ENCODE data around the gene CBX1. TPM values are rescaled to one million over a fixed set of nuclear protein-coding genes. Genes with fewer than 3 reads are reported as not detected.

The CBX1 gene
- total RNA-seq, 1 donor from 2014 or later, result 43.5 TPM

DNA sequence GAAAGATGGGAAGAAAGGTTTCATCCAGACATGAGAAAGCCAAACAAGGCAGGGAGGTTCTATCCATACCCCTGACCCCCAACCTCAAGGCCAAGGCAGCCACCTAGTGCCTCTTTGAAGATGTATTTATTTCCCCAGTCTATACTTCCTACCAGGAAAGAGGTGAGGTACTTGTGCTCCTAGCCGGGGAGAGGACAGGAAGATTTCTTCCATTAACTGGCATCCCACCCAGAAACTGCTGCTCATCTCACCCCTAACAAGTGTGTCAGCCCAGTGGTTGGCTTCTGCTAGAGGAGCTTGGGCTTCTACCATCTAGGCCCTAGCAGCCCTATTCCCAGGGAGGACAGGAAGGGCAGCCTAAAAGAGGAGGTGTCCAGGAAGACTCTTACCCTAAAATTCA lies 72.5 kb downstream of the CBX1 start:
- Histone ChIP-seq H3K27me3 (no peaks in the 10 kb centered on the region), H3K9me3 (no peaks in the 10 kb centered on the region), H3K27ac (no peak overlapping the region), H3K4me1 (peaks cover 31% of the 10 kb centered on the region), H3K36me3 (no peaks in the 10 kb centered on the region), H3K4me3 (no peak overlapping the region)
- TF ChIP-seq, protein P1, sequence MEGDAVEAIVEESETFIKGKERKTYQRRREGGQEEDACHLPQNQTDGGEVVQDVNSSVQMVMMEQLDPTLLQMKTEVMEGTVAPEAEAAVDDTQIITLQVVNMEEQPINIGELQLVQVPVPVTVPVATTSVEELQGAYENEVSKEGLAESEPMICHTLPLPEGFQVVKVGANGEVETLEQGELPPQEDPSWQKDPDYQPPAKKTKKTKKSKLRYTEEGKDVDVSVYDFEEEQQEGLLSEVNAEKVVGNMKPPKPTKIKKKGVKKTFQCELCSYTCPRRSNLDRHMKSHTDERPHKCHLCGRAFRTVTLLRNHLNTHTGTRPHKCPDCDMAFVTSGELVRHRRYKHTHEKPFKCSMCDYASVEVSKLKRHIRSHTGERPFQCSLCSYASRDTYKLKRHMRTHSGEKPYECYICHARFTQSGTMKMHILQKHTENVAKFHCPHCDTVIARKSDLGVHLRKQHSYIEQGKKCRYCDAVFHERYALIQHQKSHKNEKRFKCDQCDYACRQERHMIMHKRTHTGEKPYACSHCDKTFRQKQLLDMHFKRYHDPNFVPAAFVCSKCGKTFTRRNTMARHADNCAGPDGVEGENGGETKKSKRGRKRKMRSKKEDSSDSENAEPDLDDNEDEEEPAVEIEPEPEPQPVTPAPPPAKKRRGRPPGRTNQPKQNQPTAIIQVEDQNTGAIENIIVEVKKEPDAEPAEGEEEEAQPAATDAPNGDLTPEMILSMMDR (IDR thresholded peaks at IDR 0.05), result no peak
- TF ChIP-seq POLR2A (IDR thresholded peaks at IDR 0.05) (no peak), POLR2AphosphoS5 (IDR thresholded peaks at IDR 0.05; ENCODE audit: insufficient read depth in 1 of 2, low read depth in 1 of 2) (no peak)
- DNase-seq (ENCODE audit: extremely low spot score in 2 of 2), result no peak
- intact Hi-C loops (cut with DNase I), result loop anchor here (10.0 kb wide), 2 partner anchors 84 to 566 kb away; partner anchors contain the start of genes HOXB3, HOXB5 and PNPO

DNA sequence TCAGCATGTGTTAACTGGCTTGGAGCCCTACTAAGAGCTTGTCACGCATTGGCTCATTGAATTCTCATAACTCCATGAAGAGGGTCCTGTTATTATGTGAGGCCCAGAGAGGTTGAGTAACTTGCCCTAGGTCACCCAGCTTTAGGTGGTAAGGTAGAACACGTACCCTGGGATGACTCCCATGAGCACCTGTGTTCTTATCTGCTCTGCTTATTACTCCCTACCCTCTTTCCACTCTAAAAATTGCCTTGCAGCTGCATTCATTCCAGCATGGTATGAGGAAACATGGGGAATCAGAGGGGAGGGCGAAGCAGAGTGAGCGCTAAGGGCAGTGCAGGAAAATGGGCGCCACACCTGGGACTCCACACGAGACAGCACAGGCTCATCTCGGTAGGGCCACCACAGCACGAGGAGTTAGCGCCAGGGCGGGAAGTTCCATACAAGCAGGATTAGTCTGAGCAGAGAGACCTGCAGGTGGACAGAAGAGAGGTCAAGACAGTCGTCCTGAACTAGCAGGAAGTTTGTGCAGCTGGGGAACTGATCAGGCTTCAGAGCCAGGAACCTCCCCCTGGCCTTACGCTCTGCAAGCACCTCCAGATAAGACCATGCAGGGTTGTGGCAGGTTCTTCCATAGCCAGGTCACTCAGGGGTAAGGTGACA lies 73.8 kb downstream of the CBX1 start:
- no peak overlapping the region for H3K27ac ChIP-seq
- H3K36me3 ChIP-seq, result no peaks in the 10 kb centered on the region
- H3K4me1 ChIP-seq, result peaks cover 38% of the 10 kb centered on the region
- no peak overlapping the region for H3K4me3 ChIP-seq
- H3K9me3 ChIP-seq, result no peaks in the 10 kb centered on the region
- intact Hi-C loops (cut with DNase I), result loop anchor here (2.0 to 10.0 kb wide), 3 partner anchors 45 to 567 kb away; partner anchors contain the start of genes HOXB3, HOXB5 and PNPO
- no peak for DNase-seq (ENCODE audit: extremely low spot score in 2 of 2)
- TF ChIP-seq, protein P1 (IDR thresholded peaks at IDR 0.05), result no peak
- TF ChIP-seq POLR2AphosphoS5 (IDR thresholded peaks at IDR 0.05; ENCODE audit: insufficient read depth in 1 of 2, low read depth in 1 of 2) (no peak), POLR2A (IDR thresholded peaks at IDR 0.05) (no peak)
- no peaks in the 10 kb centered on the region for H3K27me3 ChIP-seq

DNA sequence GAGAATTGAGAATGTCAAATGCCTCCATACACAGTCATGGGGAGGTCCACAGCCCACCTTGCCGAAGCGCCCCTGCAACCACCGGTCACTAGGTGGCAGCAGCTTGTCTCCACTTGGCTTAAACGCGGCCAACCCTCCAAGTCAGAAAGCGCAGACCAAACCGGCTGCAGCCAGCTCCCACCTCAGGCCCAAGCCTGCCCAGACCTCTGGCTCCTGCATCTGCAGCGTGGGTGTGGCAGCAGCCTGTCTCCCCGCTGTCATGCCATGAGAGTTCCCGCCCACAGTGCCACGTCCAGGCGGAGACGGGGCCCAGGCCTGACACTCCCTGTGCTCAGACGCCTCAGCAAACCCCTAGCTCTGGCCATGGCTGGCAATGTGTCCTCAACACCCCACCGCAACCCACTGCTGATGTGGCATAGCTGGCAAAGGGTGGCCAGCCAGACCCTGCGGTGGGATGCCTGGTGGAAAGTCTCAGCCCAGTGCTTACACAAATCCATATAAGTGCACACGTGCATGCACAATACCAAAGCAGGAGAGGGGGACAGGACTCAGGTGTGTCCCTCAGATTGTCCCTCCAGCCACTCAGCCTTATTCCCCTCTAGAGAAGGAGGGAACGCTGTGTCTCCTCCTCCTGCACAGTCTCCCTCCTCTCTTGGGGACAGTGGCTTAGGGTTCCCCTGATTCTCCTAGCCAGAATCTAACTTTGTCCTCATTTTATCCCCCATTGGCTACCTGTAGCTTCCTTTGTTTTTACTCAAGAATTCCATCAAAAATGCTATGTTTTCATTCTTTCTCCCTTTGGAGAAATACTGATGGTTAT lies 74.6 kb downstream of the CBX1 start:
- intact Hi-C loops (cut with DNase I), result loop anchor here (2.0 to 10.0 kb wide), 3 partner anchors 46 to 568 kb away; partner anchors contain the start of genes HOXB3, HOXB5 and PNPO
- DNase-seq (ENCODE audit: extremely low spot score in 2 of 2), result peak in 1 of 2 donors; percentile 92
- Histone ChIP-seq H3K4me3 (peak overlapping the region in 1 of 2 donors; percentile 61), H3K4me1 (peaks cover 38% of the 10 kb centered on the region), H3K9me3 (no peaks in the 10 kb centered on the region), H3K27me3 (no peaks in the 10 kb centered on the region), H3K36me3 (no peaks in the 10 kb centered on the region), H3K27ac (peak overlapping the region; percentile 77)
- TF ChIP-seq POLR2A (IDR thresholded peaks at IDR 0.05) (no peak), POLR2AphosphoS5 (IDR thresholded peaks at IDR 0.05; ENCODE audit: insufficient read depth in 1 of 2, low read depth in 1 of 2) (peak; percentile 42 to 73)
- TF ChIP-seq, protein P1 (IDR thresholded peaks at IDR 0.05), result peak; percentile 90 to 92 (median 91)

DNA sequence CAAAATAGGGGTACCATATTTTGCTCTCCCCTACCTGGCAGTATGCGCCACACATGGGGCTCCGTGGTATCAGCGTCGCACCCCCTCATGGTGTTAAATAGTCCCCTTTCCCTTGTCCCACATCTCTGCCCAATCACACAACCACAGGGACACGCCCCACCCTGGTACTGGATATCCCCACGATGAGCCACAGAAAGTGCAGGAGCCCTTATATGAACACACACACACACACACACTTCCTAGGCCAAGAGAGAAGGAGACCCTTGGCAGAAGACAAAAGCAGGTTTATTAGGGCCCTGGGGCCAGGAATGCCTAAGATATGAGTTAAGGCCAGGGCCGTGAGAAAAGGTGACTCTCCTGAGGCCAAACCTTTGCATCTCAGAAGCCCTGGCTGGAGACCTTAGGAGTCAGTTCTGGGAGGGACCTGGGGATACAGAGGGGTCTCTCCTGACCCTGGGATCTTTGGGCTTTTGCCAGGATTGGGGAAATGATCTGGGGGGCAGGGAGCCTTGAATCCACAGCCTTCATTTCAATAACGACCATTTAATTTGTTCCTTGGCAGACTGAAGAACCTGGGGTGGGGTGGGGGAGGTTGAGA lies 75.3 kb downstream of the CBX1 start:
- Histone ChIP-seq H3K27ac (peak overlapping the region; percentile 77), H3K27me3 (no peaks in the 10 kb centered on the region), H3K4me1 (peaks cover 38% of the 10 kb centered on the region), H3K9me3 (no peaks in the 10 kb centered on the region), H3K36me3 (no peaks in the 10 kb centered on the region), H3K4me3 (peak overlapping the region; percentile 49 to 61)
- TF ChIP-seq POLR2AphosphoS5 (IDR thresholded peaks at IDR 0.05; ENCODE audit: insufficient read depth in 1 of 2, low read depth in 1 of 2) (no peak), POLR2A (IDR thresholded peaks at IDR 0.05) (no peak)
- TF ChIP-seq, protein P1 (IDR thresholded peaks at IDR 0.05), result no peak
- no peak for DNase-seq (ENCODE audit: extremely low spot score in 2 of 2)
- intact Hi-C loops (cut with DNase I), result loop anchor here (2.0 to 10.0 kb wide), 3 partner anchors 47 to 569 kb away; partner anchors contain the start of genes HOXB3, HOXB5 and PNPO

Measured in vagina (tissue), 2 donors.